ENCODE data around the gene ITPR3.

Gene ITPR3

GRCh38 chr6:33723371-33724085 is 102.4 kb downstream of the ITPR3 start:
- Mint-ChIP-seq H3K27ac (no peak overlapping the region), H3K4me3 (no peak overlapping the region), H3K4me1 (peaks cover 22% of the 10 kb centered on the region), H3K9me3 (no peaks in the 10 kb centered on the region), H3K27me3 (no peaks in the 10 kb centered on the region)
- ATAC-seq (no peak), DNase-seq (no peak)

- Mint-ChIP-seq H3K9me3 (no peaks in the 10 kb centered on the region), H3K4me1 (peaks cover 22% of the 10 kb centered on the region), H3K4me3 (no peak overlapping the region), H3K27ac (no peak overlapping the region), H3K27me3 (no peaks in the 10 kb centered on the region)
- ATAC-seq (no peak), DNase-seq (no peak)
These were observed 103.2 kb downstream of the ITPR3 start for GRCh38 chr6:33724102-33725023.

GRCh38 chr6:33725222-33725621 is 104.1 kb downstream of the ITPR3 start:
- Mint-ChIP-seq H3K27me3 (no peaks in the 10 kb centered on the region), H3K9me3 (no peaks in the 10 kb centered on the region), H3K27ac (no peak overlapping the region), H3K4me3 (no peak overlapping the region), H3K4me1 (peaks cover 22% of the 10 kb centered on the region)
- ATAC-seq = no peak
- DNase-seq = no peak

GRCh38 chr6:33725891-33726673 is 105.0 kb downstream of the ITPR3 start:
- H3K9me3 Mint-ChIP-seq = no peaks in the 10 kb centered on the region
- no peaks in the 10 kb centered on the region for H3K27me3 Mint-ChIP-seq
- H3K27ac Mint-ChIP-seq = no peak overlapping the region
- H3K4me1 Mint-ChIP-seq = peaks cover 22% of the 10 kb centered on the region
- ATAC-seq = no peak
- no peak for DNase-seq
- no peak overlapping the region for H3K4me3 Mint-ChIP-seq

- peaks cover 22% of the 10 kb centered on the region for H3K4me1 Mint-ChIP-seq
- ATAC-seq (no peak), DNase-seq (no peak)
- no peaks in the 10 kb centered on the region for H3K9me3 Mint-ChIP-seq
- no peak overlapping the region for H3K27ac Mint-ChIP-seq
- no peak overlapping the region for H3K4me3 Mint-ChIP-seq
- H3K27me3 Mint-ChIP-seq = no peaks in the 10 kb centered on the region
These were observed 105.6 kb downstream of the ITPR3 start for GRCh38 chr6:33726696-33727095.

GRCh38 chr6:33727126-33727525 is 106.0 kb downstream of the ITPR3 start:
- ATAC-seq = no peak
- Mint-ChIP-seq H3K27ac (no peak overlapping the region), H3K27me3 (no peaks in the 10 kb centered on the region), H3K4me3 (no peak overlapping the region), H3K4me1 (peaks cover 22% of the 10 kb centered on the region), H3K9me3 (no peaks in the 10 kb centered on the region)
- DNase-seq = no peak

GRCh38 chr6:33727932-33728331 is 106.8 kb downstream of the ITPR3 start:
- no peaks in the 10 kb centered on the region for H3K27me3 Mint-ChIP-seq
- ATAC-seq (no peak), DNase-seq (no peak)
- no peak overlapping the region for H3K4me3 Mint-ChIP-seq
- H3K4me1 Mint-ChIP-seq = peaks cover 22% of the 10 kb centered on the region
- no peak overlapping the region for H3K27ac Mint-ChIP-seq
- no peaks in the 10 kb centered on the region for H3K9me3 Mint-ChIP-seq

- H3K9me3 Mint-ChIP-seq = no peaks in the 10 kb centered on the region
- peaks cover 20% of the 10 kb centered on the region for H3K4me1 Mint-ChIP-seq
- H3K4me3 Mint-ChIP-seq = no peak overlapping the region
- ATAC-seq (no peak), DNase-seq (no peak)
- H3K27ac Mint-ChIP-seq = no peak overlapping the region
- H3K27me3 Mint-ChIP-seq = no peaks in the 10 kb centered on the region
These were observed 107.3 kb downstream of the ITPR3 start for GRCh38 chr6:33728438-33728837.

- Mint-ChIP-seq H3K4me3 (no peak overlapping the region), H3K27ac (no peak overlapping the region), H3K27me3 (no peaks in the 10 kb centered on the region), H3K4me1 (peaks cover 14% of the 10 kb centered on the region), H3K9me3 (no peaks in the 10 kb centered on the region)
- DNase-seq (no peak), ATAC-seq (no peak)
These were observed 107.9 kb downstream of the ITPR3 start for GRCh38 chr6:33729059-33729458.

GRCh38 chr6:33730611-33731010 is 109.5 kb downstream of the ITPR3 start:
- no peaks in the 10 kb centered on the region for H3K9me3 Mint-ChIP-seq
- H3K4me3 Mint-ChIP-seq = no peak overlapping the region
- H3K27me3 Mint-ChIP-seq = no peaks in the 10 kb centered on the region
- ATAC-seq (no peak), DNase-seq (no peak)
- H3K4me1 Mint-ChIP-seq = peaks cover 1% of the 10 kb centered on the region
- no peak overlapping the region for H3K27ac Mint-ChIP-seq

GRCh38 chr6:33731035-33731434 is 109.9 kb downstream of the ITPR3 start:
- Mint-ChIP-seq H3K4me3 (no peak overlapping the region), H3K27me3 (no peaks in the 10 kb centered on the region), H3K9me3 (no peaks in the 10 kb centered on the region), H3K4me1 (no peaks in the 10 kb centered on the region), H3K27ac (no peak overlapping the region)
- no peak for ATAC-seq
- no peak for DNase-seq

- no peak for DNase-seq
- no peaks in the 10 kb centered on the region for H3K27me3 Mint-ChIP-seq
- no peaks in the 10 kb centered on the region for H3K4me1 Mint-ChIP-seq
- no peak overlapping the region for H3K27ac Mint-ChIP-seq
- H3K9me3 Mint-ChIP-seq = no peaks in the 10 kb centered on the region
- no peak overlapping the region for H3K4me3 Mint-ChIP-seq
- no peak for ATAC-seq
These were observed 110.7 kb downstream of the ITPR3 start for GRCh38 chr6:33731751-33732282.

- DNase-seq (no peak), ATAC-seq (no peak)
- H3K27me3 Mint-ChIP-seq = no peaks in the 10 kb centered on the region
- H3K27ac Mint-ChIP-seq = no peak overlapping the region
- H3K4me3 Mint-ChIP-seq = no peak overlapping the region
- no peaks in the 10 kb centered on the region for H3K4me1 Mint-ChIP-seq
- H3K9me3 Mint-ChIP-seq = no peaks in the 10 kb centered on the region
These were observed 111.3 kb downstream of the ITPR3 start for GRCh38 chr6:33732385-33732784.

- Mint-ChIP-seq H3K4me1 (no peaks in the 10 kb centered on the region), H3K27ac (no peak overlapping the region), H3K9me3 (no peaks in the 10 kb centered on the region), H3K4me3 (no peak overlapping the region), H3K27me3 (no peaks in the 10 kb centered on the region)
- DNase-seq (no peak), ATAC-seq (no peak)
These were observed 111.9 kb downstream of the ITPR3 start for GRCh38 chr6:33732817-33733708.

GRCh38 chr6:33733709-33734007 is 112.5 kb downstream of the ITPR3 start:
- H3K4me3 Mint-ChIP-seq = no peak overlapping the region
- ATAC-seq (no peak), DNase-seq (no peak)
- no peaks in the 10 kb centered on the region for H3K27me3 Mint-ChIP-seq
- H3K27ac Mint-ChIP-seq = no peak overlapping the region
- H3K4me1 Mint-ChIP-seq = no peaks in the 10 kb centered on the region
- H3K9me3 Mint-ChIP-seq = no peaks in the 10 kb centered on the region
